NK-92 (cell line): ENCODE data around the gene RBM19.

ENCODE experiments used
- DNase-seq: peaks from one replicate; lab custom pipeline; 2025; ENCODE audit not compliant: unreplicated experiment; lab: John Stamatoyannopoulos, UW

RBM19 gene

GRCh38 chr12:113841786-113842185 is 124.3 kb downstream of the RBM19 start:
- no peak for DNase-seq

- no peak for DNase-seq
Observed at GRCh38 chr12:113840401-113841042, 125.6 kb downstream of the RBM19 start.

- no peak for DNase-seq
Observed at GRCh38 chr12:113838896-113839295, 127.2 kb downstream of the RBM19 start.

GRCh38 chr12:113837528-113838296 is 128.4 kb downstream of the RBM19 start:
- no peak for DNase-seq

GRCh38 chr12:113837084-113837483 is 129.0 kb downstream of the RBM19 start:
- no peak for DNase-seq

- DNase-seq, result no peak
Observed at GRCh38 chr12:113835896-113836295, 130.2 kb downstream of the RBM19 start.

GRCh38 chr12:113835433-113835832 is 130.7 kb downstream of the RBM19 start:
- DNase-seq, result no peak

- no peak for DNase-seq
Observed at GRCh38 chr12:113833422-113833821, 132.7 kb downstream of the RBM19 start.

GRCh38 chr12:113831476-113831875 is 134.6 kb downstream of the RBM19 start:
- DNase-seq, result no peak

GRCh38 chr12:113831016-113831415 is 135.1 kb downstream of the RBM19 start:
- no peak for DNase-seq

- DNase-seq, result no peak
Observed at GRCh38 chr12:113829212-113829611, 136.9 kb downstream of the RBM19 start.

GRCh38 chr12:113827539-113828114 is 138.5 kb downstream of the RBM19 start:
- DNase-seq, result no peak

- no peak for DNase-seq
Observed at GRCh38 chr12:113826805-113827538, 139.2 kb downstream of the RBM19 start.

GRCh38 chr12:113825705-113826104 is 140.4 kb downstream of the RBM19 start:
- DNase-seq, result no peak

GRCh38 chr12:113823816-113824215 is 142.3 kb downstream of the RBM19 start:
- no peak for DNase-seq

- no peak for DNase-seq
Observed at GRCh38 chr12:113823016-113823415, 143.1 kb downstream of the RBM19 start.

- no peak for DNase-seq
Observed at GRCh38 chr12:113820842-113821241, 145.3 kb downstream of the RBM19 start.

- no peak for DNase-seq
Observed at GRCh38 chr12:113820309-113820708, 145.8 kb downstream of the RBM19 start.

GRCh38 chr12:113819495-113819894 is 146.6 kb downstream of the RBM19 start:
- DNase-seq, result no peak

GRCh38 chr12:113818833-113819232 is 147.3 kb downstream of the RBM19 start:
- no peak for DNase-seq

GRCh38 chr12:113818283-113818682 is 147.8 kb downstream of the RBM19 start:
- DNase-seq, result no peak

GRCh38 chr12:113816866-113817265 is 149.3 kb downstream of the RBM19 start:
- DNase-seq, result no peak
